Kidney epithelial cell (primary cell): ENCODE measurements around the gene MYL5. TPM values are rescaled to one million over a fixed set of nuclear protein-coding genes. Genes with fewer than 3 reads are reported as not detected.
"Not testable (repeated sequence)": the region's sequence is repeated elsewhere in the genome, so short reads cannot be mapped to it uniquely, and the experiment has no call there.

ENCODE experiments used
- DNase-seq: peaks from one replicate; pipeline ENCODE4 v3.0.0-alpha.2; 2010; ENCODE audit warnings: low read depth
- H3K27me3 ChIP-seq: 2 replicates; pipeline ENCODE4 v1.6.0; 2011; ENCODE audit warnings: low read length; ENCODE audit not compliant: control insufficient read depth, insufficient read depth
- H3K36me3 ChIP-seq: 2 replicates; pipeline ENCODE4 v1.5.1; 2011; ENCODE audit warnings: low read length; ENCODE audit not compliant: control insufficient read depth, insufficient read depth
- H3K4me3 ChIP-seq: 2 replicates; pipeline ENCODE4 v1.5.1; 2011; ENCODE audit warnings: low read depth, mild to moderate bottlenecking, control low read depth, low read length
- CTCF ChIP-seq: IDR thresholded peaks from 2 replicates; pipeline ENCODE4 v1.5.1; 2011; ENCODE audit warnings: mild to moderate bottlenecking, moderate library complexity, low read length, control low read depth, inconsistent platforms; ENCODE audit not compliant: insufficient read depth, poor library complexity, severe bottlenecking
- total RNA-seq: library from RNA; depleted of rRNA; stranded (reverse); fragments of >200 nt; gene quantifications from 2 replicates; pipeline ENCODE4 v1.2.3, GENCODE V29; 2015

The MYL5 gene
- total RNA-seq, 1 donor from 2014 or later = 7.8 TPM

DNA sequence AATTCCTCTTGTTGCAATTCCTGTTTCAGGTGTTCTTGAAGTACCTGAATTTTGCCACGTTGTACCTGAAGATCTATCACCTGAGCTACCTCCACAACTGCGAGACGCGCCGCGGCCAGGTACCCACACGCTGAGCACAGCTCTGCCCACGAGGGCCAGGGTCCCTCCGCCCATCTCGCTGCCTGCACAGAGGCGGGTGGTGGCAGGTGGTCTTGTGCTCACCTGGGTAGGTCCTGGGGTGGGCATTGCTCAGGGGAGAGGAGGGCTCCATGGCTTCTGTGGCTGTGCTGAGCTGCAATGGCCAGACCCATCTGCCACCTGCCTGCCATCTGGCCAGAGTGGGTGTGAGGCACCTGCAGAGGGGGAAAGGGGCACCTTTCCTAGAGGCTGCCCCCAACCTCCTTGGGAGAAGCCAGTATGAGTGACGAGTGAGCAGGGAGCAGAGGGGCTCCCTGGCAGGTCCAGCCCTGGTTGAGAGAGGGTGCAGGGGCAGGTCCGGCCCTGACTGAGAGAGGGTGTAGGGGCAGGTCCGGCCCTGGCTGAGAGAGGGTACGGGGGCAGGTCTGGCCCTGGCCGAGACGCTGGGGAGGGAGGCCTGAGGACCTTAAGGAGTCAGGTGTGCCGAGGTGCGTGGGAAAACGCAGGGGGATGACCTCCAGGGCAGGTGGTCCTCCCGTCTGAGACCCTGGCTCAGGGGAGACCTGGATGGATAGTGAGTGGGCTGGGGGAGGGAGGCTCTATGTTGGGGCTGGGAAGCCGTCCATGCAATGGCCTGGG, 38.3 kb upstream of the MYL5 start:
- Histone ChIP-seq H3K27me3 (peaks cover 21% of the 10 kb centered on the region), H3K36me3 (no peaks in the 10 kb centered on the region), H3K4me3 (no peak overlapping the region)
- DNase-seq = no peak
- no peak for TF ChIP-seq CTCF

DNA sequence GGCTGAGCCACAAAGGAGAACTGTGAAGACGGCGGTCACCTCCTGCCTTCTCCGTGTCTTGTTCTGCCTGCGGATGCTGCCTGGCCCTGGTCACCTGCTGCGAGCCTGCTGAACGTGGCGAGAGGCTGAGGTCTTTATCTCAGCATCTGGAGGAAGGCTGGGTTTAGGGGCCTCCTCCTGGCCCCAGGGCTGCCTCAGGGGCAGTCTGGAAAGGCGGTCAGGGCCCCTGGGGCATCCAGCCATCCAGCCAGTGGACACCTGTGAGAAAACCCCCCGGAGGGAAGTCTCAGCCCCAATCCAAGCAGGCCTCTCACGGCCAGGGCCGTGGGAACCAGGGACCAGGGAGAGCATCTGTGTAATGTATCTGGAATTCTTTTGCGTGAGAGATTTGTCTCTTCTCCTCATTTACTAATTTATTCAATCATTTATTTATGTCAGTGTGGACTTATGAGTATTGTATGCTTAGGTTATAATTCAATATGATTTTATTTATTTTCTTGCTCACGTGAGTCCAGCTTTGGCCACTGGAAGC, 37.6 kb upstream of the MYL5 start:
- Histone ChIP-seq H3K4me3 (no peak overlapping the region), H3K27me3 (peaks cover 21% of the 10 kb centered on the region), H3K36me3 (no peaks in the 10 kb centered on the region)
- DNase-seq = no peak
- TF ChIP-seq CTCF = no peak

DNA sequence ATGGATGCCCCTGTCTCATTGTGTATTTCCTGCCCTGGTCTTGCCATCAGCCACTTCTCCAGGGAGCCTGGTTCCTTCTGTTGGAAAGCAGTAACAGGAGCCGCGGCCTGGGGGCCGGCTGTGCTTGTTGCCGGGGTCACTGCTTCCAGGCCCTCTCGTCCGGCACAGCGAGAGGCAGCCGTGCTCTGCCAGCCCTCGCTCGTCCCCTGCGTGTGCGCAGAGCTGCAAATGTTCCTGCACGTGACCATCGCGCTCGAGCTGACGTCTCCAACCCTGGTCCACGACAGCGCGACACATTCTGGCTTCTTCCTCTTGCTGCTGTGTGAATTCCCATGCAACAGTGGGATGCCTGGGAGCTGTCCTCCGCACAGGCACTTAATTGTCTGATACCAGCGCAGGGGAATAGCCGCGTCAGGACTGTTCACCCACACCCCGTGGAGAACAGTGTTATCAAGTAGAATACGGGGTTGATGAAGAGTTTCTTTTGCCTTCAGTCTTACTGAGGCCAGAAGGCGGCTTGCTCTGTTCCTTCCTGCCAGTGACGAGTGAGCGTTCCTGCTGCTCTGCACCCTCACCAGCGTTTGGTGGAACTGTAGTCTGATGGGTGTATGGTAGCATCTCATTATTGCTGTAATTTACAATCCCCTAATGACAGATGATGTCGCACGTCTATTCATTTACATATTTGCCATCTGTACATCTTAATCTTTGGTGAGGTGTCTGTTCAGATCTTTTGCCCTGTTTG, 36.6 kb upstream of the MYL5 start:
- Histone ChIP-seq H3K4me3 (no peak overlapping the region), H3K27me3 (peaks cover 21% of the 10 kb centered on the region), H3K36me3 (no peaks in the 10 kb centered on the region)
- no peak for DNase-seq
- no peak for TF ChIP-seq CTCF

DNA sequence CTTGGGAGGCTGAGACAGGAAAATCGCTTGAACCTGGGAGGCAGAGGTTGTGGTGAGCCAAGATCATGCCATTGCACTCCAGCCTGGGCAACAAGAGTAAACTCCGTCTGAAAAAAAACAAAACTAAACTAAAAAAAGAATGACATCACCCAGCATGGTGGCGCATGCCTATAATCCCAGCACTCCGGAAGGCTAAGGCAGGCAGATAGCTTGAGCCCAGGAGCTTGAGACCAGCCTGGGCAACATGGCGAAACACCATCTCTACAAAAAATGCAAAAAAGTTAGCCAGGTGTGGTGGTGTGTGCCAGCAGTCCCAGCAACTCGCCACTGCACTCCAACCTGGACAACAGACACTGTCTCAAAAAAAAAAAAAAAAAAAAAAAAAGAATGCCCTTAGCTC, 32.0 kb upstream of the MYL5 start:
- not testable (repeated sequence) for H3K27me3 ChIP-seq, H3K36me3 ChIP-seq, H3K4me3 ChIP-seq, DNase-seq

DNA sequence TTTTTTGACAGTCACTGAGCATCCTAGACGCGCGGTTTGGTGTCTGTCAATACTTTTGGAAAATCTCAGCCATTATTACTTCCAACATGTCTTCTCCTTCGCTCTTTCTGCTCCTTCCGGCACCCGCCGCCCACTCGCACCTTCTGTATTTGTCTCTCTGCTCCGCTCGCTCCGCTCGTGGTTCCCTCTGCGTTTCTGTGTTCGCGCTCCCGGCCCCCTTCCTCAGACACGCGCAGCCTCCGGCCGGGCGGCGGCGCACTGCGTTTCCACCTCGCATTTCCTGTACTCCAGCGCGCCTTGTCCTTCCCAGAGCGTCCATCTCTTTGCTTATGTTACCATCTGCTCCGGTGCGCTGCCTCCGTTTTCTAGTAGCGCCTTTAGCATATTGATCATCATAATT, 27.9 kb upstream of the MYL5 start:
- Histone ChIP-seq H3K4me3 (no peak overlapping the region), H3K36me3 (no peaks in the 10 kb centered on the region)
- no peak for TF ChIP-seq CTCF

GRCh38 chr4:647481-647880, 26.9 kb upstream of the MYL5 start:
- Histone ChIP-seq H3K36me3 (no peaks in the 10 kb centered on the region), H3K4me3 (no peak overlapping the region), H3K27me3 (peaks cover 39% of the 10 kb centered on the region)
- TF ChIP-seq CTCF = no peak
- no peak for DNase-seq

More for the DNA sequence above, 27.9 kb upstream of the MYL5 start:
- H3K27me3 ChIP-seq = peaks cover 30% of the 10 kb centered on the region
- DNase-seq = no peak
